IPS-11a (cell line): Measurements from ENCODE around the gene CHD5.
"Not testable (repeated sequence)": the region's sequence is repeated elsewhere in the genome, so short reads cannot be mapped to it uniquely, and the experiment has no call there.

Experiments
- H3K4me3 ChIP-seq: one replicate; pipeline ENCODE4 v1.5.1; 2013; ENCODE audit warnings: low read depth, low read length, control low read depth

Gene CHD5

DNA sequence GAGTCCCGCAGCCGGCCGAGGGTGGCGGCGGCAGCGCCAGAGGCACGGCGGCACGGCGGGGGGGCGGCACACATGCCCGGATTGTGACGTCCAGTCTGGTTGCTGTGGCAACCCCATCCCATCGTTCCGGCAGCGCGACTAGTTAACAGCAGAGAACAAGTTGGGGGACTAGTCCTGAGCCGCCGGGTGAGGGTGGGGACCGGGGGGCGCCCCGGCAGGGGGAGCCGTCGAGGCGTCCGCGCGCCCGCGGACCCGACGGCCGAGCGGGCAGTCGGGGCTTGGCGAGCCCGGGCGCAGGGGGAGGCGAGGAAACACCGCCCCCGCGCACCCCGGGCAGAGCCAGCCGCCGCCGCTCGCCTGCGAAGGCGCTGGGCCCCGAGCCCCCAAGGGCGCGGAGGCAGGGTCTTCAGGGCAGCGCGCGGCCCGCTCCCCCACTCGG lies at the start of gene CHD5:
CHD5 (minus strand) TSS at position 54 of the 439 bp plus-strand sequence. CDS start 298 bp downstream, outside the sequence.
- H3K4me3 ChIP-seq: no peak within 1 kb of the TSS

DNA sequence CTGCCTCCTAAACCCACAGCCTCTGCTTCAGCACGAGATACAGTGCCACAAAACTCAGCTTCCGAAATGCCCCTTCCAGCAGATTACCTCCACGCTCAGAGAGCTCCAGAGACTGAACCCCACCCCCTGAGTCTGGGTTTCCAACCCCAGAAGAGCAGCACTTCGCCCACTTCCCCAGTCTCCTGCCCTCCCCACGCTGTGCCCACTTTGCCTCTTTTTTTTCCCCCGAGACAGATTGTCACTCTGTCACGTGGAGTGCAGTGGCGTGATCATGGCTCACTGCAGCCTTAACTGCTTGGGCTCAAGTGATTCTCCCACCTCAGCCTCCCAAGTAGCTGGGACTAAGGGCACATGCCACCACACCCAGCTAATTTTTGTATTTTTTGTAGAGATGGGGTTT lies 45.5 kb upstream of the CHD5 start:
- H3K4me3 ChIP-seq: no peak overlapping the region

DNA sequence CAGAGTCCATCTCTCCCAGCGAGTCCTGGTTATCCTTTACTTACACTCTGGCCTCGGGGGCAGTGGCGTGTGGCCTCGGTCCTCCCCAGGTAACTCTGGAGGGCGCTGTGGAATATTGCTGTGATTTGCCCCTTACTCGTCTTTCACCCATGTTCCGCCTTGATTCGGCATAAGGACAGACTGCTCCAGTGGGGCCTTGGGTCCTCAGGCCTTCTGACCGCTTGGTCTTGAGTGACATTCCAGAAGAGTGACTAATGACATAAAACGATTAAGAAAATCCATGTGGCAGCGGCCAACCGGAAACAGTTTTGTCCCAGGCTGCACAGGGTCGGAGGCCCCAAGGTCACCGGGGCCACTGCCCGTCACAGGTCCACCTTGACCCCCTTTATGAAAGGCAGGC lies 44.6 kb upstream of the CHD5 start:
- H3K4me3 ChIP-seq: no peak overlapping the region

DNA sequence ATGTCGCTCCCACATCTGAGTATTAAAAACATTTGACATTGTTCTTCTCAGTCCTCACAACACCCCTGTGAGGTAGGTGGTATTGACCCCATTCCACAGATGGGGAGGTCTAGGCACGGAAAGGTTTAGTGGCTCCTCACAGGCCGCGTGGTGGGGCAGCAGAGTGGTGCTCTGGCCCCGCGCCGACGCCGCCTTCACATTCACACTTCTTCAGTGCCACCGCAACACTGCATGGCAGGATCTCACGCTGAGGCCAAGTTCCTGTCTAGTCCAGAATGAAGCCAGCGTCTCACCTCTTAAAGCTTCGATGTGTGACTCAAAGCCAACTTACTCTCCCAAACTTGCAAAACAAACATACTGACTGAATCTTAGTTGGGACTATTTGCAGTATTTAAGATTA lies 43.5 kb upstream of the CHD5 start:
- no peak overlapping the region for H3K4me3 ChIP-seq

DNA sequence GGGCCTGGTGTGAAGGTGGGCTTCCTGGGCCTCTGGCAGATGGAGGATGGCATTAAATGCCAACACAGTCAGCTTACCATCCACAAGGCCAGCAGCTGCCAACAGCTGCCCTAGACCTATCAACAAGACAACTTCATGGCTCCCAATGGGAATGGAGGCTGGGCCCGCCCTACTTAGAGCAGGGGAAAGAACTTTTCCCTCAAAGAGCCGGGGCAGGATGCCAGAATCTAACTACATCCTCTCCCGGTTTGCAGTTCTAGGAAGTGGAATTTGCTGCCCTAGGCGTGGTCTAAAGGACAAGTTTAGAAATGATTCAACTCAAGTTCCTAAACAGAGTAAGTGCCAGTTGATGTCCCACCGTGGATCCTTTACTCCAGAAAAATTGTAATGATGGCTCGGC lies 42.5 kb upstream of the CHD5 start:
- H3K4me3 ChIP-seq: no peak overlapping the region

DNA sequence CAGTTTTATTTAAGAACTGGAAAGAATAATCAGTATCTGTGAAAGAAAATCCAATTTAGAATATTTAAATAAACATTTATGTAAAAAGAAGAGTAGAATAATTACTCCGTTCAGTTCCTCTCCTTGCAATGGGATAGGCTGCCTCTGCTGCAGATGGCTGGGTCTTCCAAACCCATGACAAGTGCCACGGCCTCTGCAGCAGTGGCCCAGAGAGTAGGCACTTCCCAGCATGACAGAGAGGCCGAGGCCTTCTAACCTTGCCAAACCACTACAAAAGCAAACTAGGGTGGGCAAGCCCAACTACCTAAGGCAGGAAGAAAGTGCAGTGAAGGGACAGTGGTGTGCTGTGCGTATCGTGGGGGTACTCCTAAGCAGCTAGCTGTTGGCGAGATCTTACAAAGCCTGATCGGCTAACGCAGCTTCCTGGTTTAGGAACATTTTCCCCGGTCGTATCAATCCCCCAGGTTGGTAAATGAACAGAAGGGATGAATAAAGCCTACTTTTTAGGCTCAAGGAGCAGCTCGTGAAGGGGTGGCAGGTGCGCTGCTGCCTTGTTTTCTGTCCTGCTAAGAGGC lies 41.2 kb upstream of the CHD5 start:
- H3K4me3 ChIP-seq: no peak overlapping the region

DNA sequence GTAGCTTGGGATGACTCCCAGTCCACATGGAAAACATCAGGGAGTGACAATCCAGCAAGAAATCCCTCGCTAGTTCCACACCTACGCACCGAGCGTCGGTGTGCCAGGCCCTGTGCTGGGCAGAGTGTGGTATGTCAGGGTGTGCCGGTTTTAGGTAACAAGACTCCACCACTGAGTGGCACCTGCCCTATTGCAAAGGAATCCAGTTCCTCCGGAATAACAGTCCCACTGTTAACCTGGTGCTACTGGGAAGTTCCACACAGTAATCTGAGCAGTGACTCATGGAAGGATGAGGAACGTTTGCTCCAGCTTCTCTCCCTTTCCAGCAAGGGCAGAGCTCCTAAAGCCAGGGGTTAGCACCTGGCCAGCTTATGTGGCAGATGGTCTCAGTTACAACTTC lies 40.1 kb upstream of the CHD5 start:
- no peak overlapping the region for H3K4me3 ChIP-seq

DNA sequence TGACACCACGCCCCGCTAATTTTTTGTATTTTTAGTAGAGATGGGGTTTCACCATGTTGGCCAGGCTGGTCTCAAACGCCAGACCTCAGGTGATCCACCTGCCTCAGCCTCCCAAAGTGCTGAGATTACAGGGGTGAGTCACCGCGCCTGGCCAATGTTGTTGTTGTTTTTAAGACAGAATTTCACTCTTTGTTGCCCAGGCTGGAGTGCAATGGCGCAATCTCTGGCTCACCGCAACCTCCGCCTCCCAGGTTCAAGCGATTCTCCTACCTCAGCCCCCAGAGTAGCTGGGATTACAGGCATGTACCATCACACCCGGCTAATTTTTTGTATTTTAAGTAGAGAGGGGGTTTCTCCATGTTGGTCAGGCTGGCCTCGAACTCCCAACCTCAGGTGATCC lies 39.5 kb upstream of the CHD5 start:
- not testable (repeated sequence) for H3K4me3 ChIP-seq

DNA sequence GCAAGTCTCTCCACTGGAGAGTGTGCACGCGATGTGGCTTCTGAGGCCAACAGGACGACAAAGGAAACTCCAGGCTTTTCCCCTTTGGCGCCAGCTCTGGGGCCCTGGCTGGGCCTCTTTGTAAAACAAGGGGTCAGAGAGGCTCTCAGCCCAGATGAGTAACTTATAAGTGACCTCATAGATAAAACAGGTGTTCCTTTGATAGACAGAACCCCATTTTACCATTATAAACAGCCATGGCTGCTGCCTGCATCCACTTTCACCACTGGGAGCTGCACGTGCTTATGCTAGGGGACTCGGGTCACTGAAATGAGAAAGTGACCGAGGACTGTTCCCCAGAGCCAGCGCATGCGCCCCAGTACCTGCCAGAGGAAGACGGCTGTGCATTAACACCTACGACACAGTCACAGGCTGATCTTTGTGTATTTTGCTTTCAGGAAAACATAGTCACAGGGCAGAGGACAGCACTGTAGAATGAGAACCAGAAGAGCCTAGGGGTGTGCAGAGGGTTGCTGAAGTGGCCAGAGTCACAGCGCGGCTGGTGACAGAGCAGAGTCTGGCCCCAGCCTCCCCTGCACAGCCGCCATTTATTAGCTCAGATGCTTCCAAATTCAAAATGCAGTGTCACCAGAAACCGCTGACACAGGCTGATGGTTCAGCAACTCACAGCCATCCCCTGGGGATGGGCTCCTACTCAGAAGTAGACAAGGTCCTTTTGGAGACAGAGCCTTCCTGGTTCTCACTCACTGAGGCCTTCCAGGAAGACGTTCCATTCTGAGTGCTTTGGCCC lies 38.4 kb upstream of the CHD5 start:
- H3K4me3 ChIP-seq: no peak overlapping the region

DNA sequence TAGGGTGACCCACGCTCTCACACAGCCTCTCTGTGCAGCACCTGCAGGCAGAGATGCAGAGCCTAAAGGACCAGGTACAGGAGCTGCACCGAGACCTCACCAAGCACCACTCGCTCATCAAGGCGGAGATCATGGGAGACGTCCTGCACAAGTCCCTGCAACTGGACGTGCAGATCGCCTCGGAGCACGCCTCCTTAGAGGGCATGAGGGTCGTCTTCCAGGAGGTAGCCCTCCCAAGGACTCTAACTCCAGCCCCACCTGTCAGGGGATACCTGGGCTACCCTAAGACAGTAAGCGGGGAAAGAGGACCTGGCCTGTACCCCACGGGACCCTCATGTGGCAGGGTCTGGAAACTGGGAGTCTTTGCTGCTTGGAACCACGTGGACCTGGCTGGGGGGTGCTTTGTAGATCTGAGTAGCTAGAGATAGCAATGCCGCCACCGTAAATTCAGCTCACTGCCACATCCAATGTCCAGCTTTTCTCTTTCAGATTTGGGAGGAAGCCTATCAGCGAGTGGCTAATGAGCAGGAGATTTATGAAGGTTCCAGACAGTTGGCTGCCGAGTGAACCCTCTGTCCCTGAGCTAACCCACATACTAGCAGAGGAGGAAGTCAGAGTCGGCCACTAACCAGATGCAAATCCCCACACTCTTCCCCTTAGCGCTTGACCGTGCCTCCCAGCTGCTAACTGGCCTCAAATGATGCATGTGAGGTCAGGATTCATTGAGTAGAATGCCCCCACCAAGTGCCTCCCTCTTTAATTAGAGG lies 32.3 kb upstream of the CHD5 start:
- no peak overlapping the region for H3K4me3 ChIP-seq

DNA sequence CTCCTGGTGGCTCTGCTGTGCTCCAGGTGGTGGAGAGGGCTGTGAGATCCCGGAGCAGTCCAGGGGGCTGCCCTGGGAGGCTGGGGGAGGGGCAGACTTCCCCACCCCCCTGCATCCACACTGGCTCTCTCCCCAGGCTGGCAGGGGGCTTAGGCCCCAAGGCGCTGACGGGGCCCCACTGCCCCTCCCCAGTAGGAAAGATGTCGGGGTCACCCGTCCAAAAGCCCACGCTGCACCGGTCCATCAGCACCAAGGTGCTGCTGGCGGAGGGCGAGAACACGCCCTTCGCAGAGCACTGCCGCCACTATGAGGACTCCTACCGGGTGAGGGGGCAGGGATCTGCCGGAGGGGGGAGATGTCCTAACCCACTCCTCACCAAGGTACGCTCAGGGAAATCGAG lies 31.6 kb upstream of the CHD5 start:
- H3K4me3 ChIP-seq: no peak overlapping the region

DNA sequence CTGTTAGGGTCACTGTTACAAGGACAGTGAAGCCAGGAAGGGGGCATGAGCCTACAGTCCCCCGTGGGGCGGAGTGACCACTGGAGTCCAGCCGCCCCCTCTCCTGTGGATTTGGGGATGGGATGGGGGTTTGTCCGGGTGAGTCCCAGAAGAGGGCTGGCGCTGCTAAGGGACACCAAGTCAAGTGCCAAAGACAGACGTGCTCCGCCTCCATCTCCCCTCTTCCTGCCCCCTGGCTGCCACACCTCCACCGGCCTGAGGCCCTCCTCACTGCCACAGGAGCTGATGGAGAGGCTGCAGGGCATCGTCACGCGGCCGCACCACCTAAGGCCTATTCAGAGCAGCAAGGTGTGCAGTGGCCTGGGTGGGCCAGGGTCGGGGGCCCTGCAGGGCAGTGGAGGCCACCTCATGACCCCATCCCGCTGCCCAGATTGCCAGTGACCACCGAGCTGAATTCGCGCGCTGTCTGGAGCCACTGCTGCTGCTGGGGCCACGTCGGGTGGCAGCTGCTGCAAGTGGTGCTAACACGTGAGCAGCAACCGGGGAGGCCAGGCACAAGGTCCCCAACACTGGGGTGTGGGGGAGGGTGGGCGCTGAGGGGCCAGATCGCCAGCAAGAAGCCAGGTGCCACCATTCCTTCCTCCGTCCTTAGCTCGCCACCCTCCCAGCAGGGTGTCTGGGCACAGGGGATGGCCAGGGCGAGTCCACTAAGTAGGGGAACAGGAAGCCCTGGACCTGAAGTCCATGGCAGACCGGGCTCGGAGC lies 30.7 kb upstream of the CHD5 start:
- no peak overlapping the region for H3K4me3 ChIP-seq

DNA sequence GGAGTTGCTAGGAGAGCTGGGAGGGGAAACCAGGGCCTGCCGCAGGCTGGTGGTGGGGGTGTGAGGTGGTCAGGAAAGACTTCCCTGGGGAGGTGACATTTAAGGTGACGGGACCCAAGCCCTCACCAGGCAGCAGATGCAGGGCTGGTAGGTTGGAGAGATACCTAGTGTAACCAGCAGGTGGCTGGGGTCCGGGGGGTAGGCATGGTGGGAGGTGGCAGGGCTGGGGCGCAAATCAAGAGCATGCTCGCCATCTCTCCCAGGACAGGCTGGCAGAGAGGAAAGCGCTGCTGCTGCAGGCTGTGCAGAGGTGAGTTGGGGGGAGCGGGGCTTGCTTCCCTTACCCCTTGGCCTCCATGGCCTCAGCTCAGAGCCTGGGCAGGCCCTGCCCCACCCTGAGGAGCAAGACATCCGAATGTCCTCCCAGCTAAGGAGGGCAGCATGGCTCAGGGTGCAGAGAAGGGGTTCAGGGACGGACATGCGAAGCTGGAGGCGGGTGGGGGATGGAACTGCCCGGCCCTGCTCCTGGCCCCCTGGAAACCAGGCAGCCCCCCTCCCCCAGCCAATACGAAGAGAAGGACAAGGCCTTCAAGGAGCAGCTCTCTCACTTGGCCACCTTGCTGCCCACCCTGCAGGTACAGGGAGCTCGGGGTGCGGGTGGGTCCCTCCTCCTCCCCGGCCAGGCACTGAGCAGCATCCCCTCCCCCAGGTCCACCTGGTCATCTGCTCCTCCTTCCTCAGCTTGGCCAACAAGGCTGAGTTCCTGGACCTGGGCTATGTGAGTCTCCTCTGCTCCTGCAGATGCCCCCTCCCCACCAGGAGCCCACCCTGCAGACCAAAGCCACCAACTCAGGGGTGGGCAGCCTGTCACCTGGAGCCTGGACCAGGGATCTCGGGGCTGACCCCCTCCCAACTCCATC lies 29.8 kb upstream of the CHD5 start:
- no peak overlapping the region for H3K4me3 ChIP-seq

DNA sequence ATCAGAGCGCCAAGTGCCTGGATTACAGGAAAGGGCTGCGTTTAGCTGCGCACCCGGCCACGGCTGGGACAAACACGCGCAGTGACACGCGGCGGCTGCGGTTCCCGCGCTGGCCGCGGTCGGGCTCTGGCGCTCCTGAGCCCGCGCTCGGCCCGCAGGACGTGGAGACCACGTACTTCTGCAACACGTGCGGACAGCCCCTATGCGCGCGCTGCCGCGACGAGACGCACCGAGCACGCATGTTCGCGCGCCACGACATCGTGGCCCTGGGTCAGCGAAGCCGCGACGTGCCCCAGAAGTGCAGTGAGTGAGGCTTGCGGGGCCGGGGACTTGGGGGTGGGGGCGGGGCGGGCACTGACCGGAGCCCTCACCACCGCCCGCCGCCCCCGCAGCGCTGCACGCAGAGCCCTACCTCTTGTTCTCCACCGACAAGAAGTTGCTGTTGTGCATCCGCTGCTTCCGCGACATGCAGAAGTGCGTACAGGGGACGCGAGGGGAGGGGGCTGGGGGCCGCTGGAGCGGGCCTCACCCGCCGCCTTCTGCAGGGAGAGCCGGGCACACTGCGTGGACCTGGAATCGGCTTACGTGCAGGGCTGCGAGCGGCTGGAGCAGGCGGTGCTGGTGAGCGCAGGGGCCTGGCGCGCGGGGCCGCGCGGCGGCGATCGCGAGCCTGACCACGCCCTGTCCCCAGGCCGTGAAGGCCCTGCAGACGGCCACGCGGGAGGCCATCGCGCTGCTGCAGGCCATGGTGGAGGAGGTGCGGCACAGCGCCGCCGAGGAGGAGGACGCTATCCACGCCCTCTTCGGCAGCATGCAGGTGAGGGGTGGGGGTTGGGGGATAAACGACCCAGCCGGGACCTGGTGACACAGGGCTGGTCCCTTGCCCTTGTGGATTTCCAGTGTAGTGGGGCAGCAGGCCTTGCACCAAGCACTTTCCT lies 28.9 kb upstream of the CHD5 start:
- peak overlapping the region; percentile 13 for H3K4me3 ChIP-seq

DNA sequence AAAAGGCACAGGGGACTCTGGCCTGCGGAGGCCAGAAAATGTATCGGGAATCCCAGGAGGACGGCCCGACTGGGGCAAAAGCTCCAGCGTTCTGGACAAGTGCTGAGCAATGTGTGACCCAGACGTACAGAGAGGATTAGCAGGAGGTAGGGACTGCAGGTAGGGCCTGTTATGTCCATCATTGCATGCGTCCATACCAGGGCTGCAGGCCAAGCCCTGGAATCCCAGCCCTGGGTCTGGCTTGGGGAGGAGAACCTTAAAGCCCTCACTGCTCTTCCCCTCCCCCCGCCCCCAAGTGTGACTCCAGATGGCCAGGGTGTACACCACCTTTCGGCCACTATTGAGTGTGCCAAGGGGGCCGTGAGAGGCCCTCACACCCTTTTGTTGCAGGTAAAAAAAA lies 27.8 kb upstream of the CHD5 start:
- H3K4me3 ChIP-seq: no peak overlapping the region

DNA sequence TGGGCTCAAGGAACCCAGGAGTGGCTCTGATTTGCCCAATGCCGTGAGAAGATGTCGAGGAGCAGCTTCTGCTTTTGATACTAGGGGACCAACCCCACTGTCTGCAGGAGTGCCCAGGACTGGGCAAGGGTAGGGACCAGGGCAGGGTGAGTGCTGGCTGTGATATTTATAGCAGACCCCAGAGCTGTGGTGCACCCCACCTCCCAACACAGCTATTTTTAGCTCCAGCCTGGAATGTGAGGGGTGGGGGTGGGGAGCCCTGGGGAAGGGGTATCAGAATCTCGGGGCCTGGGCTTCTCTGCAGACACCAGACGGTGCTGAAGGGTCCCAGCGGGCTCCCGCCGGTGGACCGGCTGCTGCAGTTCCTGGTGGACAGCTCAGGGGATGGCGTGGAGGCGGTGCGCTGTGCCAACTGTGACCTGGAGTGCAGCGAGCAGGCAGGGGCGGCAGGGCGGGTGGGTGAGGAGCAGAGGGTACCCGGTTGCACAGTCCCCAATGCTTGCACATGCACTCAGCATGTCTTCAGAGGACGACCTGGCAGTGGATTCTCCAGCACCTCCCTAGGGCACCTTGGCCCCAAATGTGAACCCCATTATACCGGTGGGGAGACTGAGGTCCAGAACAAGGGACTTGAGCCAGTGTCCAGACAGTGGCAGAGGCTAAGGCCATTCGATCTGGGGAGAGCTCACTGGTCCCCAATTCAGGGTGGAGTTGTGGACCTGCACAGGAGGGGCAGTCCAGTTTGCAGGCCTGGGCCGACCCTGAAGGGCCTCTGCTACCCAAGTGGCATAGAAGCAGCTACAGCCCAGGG lies 27.2 kb upstream of the CHD5 start:
- no peak overlapping the region for H3K4me3 ChIP-seq

DNA sequence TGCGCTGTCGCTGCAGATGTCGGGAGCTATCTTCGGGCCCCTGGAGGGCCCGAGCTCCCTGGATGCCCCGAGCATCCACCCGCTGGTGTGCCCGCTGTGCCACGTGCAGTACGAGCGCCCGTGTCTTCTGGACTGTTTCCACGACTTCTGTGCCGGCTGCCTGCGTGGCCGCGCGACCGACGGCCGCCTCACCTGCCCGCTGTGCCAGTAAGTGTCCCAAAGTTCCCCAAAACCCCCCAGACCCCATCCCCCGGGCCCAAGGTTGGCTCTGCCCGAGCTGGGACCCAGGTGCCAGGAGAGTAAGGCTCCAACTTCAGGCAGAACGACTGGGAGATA lies 26.4 kb upstream of the CHD5 start:
- H3K4me3 ChIP-seq: no peak overlapping the region

DNA sequence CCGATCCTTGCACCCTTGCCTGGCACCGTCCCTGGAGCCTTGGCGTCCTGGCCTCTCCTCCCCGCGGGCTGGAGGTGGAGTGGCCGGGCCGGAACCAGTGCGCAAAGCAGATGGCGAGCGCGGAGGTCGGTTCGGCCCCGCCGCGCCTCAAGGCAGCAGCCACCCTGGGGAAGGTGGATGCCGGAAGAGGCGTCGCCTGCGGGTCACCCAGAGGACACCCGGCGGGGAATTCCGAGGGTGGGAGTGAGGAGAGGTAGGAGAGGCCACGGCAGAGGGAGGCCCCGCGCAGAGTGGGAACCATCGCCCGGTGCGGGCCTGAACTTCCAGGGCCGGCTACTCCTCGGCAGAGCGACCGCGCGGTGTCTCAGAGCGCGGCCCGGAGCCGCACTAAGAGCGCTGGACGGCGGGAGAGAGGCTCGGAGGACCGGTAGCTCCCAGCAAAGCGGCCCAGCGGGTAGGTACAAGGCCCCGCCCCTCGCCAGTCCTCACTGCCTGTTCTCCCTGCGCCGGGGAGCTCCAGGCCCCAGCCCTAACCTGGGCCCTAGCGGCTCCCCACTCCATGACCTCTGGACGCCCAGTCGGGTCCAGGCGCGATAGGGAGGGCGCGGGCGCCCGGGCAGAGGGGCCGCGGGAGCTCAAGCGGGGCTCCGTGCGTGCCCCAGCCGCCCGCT lies 25.9 kb upstream of the CHD5 start, which contains the start of gene RNF207:
RNF207 (plus strand) TSS at position 271 of the 671 bp plus-strand sequence. CDS start 417 bp downstream, outside the sequence.
- H3K4me3 ChIP-seq: peak within 1 kb of the TSS; percentile 35
